HCT116 (cell line): ENCODE results near the gene SIAH2.

Experiments
- CTCF ChIP-seq, 3 experiments: fragments of 200-600 bp in 1 of 3; sonication (generic) in 1 of 3; IDR thresholded peaks in 2 of 3; conservative IDR thresholded peaks in 1 of 3; 2 replicates each; pipeline ENCODE4 v1.5.1; 2012 to 2017; ENCODE audit warnings: low read depth in 2 of 3, low read length in 2 of 3, antibody characterized with exemption in 1 of 3, borderline replicate concordance in 1 of 3, control low read depth in 1 of 3, mild to moderate bottlenecking in 1 of 3, mixed read lengths in 1 of 3, mixed run types in 1 of 3, moderate library complexity in 1 of 3; ENCODE audit not compliant: insufficient read depth in 1 of 3
- EZH2 ChIP-seq: fragments of 200-600 bp; sonication (generic); IDR thresholded peaks from 2 replicates; pipeline ENCODE4 v1.6.1; 2017; ENCODE audit warnings: antibody characterized with exemption, mixed run types
- EZH2phosphoT487 ChIP-seq: fragments of 200-600 bp; IDR thresholded peaks from 2 replicates; pipeline ENCODE4 v1.6.1; 2018; ENCODE audit warnings: antibody characterized with exemption, borderline replicate concordance
- FOSL1 ChIP-seq: IDR thresholded peaks from 2 replicates; pipeline ENCODE4 v1.6.1; 2012; ENCODE audit warnings: low read depth
- POLR2A ChIP-seq: IDR thresholded peaks from 2 replicates; pipeline ENCODE4 v1.7.0; 2011; ENCODE audit warnings: borderline replicate concordance; ENCODE audit not compliant: insufficient read depth, insufficient read length; ENCODE audit errors: extremely low read depth
- POLR2AphosphoS5 ChIP-seq: IDR thresholded peaks from 2 replicates; pipeline ENCODE4 v1.6.1; 2011; ENCODE audit warnings: mild to moderate bottlenecking, low read depth, low read length, moderate library complexity
- REST ChIP-seq: IDR thresholded peaks from 2 replicates; pipeline ENCODE4 v1.6.1; 2012; ENCODE audit warnings: low read depth
- SP1 ChIP-seq: IDR thresholded peaks from 2 replicates; pipeline ENCODE4 v1.6.1; 2012; ENCODE audit warnings: low read depth
- YY1 ChIP-seq: IDR thresholded peaks from 2 replicates; pipeline ENCODE4 v1.6.1; 2011; ENCODE audit warnings: low read length, low read depth, moderate library complexity, mild to moderate bottlenecking; ENCODE audit not compliant: insufficient replicate concordance; ENCODE audit errors: extremely low read depth
- ZFX ChIP-seq: fragments of 450-650 bp; IDR thresholded peaks from 2 replicates; pipeline ENCODE4 v1.6.1; 2017
- TF ChIP-seq, protein P1 (sequence below): IDR thresholded peaks from 2 replicates; pipeline ENCODE4 v1.6.1; 2011; ENCODE audit warnings: mild to moderate bottlenecking, low read length, moderate library complexity; ENCODE audit not compliant: insufficient replicate concordance; ENCODE audit errors: extremely low read depth
- TF ChIP-seq, protein P2 (sequence below): IDR thresholded peaks from 2 replicates; pipeline ENCODE4 v1.6.1; 2012

DNA sequence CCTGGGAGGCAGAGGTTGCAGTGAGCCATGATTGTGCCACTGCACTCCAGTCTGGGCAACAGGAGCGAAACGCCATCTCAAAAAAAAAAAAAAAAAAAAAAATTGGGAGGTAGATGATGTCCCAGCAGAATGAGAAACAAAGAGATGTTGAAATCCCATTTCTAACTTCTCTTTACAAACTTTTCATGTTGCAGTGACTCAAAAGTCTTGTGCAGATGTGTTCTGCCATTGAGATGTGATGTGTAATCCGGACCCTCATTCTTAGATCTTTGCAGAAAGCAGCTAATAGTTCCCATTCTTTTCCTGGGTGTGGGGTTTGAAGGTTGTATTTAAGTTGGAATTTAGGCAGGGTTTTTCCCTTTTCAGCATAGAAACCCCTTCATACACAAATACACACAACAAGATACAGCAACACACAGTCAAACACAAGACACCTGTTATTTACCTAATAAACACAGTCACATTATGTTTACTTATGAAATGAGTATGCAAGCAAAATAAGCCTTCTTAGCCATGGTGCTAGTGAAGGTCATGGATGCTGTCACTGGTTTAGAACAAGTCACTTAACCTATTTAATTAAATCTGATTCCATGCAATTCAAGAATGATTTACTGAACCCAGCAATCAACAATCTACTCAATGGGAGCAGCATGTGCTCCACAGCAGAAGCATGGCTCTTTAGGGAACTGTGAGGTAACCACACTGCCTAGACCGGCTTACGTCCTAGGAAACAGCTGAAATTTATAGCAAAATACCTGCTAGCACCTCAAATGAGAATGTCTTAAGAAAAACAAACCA, 14.9 kb downstream of the SIAH2 start:
- TF ChIP-seq CTCF (IDR thresholded peaks at IDR 0.05 in 2 of 3, conservative IDR thresholded peaks at IDR 0.05 in 1 of 3; ENCODE audit: borderline replicate concordance in 1 of 3, insufficient read depth in 1 of 3, low read depth in 2 of 3, low read length in 2 of 3) (no peak), POLR2AphosphoS5 (no peak), POLR2A (no peak), EZH2phosphoT487 (no peak), YY1 (no peak), FOSL1 (no peak), ZFX (no peak), EZH2 (no peak), REST (no peak), SP1 (no peak)
- TF ChIP-seq, protein P1, sequence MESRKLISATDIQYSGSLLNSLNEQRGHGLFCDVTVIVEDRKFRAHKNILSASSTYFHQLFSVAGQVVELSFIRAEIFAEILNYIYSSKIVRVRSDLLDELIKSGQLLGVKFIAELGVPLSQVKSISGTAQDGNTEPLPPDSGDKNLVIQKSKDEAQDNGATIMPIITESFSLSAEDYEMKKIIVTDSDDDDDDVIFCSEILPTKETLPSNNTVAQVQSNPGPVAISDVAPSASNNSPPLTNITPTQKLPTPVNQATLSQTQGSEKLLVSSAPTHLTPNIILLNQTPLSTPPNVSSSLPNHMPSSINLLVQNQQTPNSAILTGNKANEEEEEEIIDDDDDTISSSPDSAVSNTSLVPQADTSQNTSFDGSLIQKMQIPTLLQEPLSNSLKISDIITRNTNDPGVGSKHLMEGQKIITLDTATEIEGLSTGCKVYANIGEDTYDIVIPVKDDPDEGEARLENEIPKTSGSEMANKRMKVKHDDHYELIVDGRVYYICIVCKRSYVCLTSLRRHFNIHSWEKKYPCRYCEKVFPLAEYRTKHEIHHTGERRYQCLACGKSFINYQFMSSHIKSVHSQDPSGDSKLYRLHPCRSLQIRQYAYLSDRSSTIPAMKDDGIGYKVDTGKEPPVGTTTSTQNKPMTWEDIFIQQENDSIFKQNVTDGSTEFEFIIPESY: no peak
- TF ChIP-seq, protein P2, sequence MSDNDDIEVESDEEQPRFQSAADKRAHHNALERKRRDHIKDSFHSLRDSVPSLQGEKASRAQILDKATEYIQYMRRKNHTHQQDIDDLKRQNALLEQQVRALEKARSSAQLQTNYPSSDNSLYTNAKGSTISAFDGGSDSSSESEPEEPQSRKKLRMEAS: no peak
